ENCODE measurements around the gene DDX4. TPM values are rescaled to one million over a fixed set of nuclear protein-coding genes. Genes with fewer than 3 reads are reported as not detected.
"Not testable (repeated sequence)": the region's sequence is repeated elsewhere in the genome, so short reads cannot be mapped to it uniquely, and the experiment has no call there.

Gene DDX4
- total RNA-seq, 1 experiment from 2014 or later: not detected

DNA sequence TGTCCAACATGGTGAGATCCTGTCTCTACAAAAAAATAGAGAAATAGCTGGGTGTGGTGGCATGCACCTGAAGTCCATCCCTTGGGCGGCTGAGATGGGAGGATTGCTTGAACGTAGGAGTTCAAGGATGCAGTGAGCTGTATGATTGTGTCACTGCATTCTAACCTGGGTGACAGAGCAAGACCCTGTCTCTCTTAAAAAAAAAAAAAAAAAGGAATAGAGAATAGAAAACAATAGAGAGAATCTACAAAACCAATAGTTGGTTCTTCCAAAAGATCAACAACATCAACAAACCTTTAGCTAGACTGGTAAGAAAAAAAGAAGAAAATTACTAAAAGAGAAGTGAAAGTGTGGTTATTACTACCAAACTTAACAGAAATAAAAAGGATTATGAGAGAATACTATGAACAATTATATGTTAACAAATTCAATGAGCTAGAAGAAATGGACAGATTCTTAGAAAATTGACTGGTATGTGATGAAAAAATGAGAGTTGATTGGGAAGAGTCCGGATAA, 17.6 kb upstream of the DDX4 start:
- DNase-seq (ENCODE audit: extremely low read depth, low read depth): no peak

DNA sequence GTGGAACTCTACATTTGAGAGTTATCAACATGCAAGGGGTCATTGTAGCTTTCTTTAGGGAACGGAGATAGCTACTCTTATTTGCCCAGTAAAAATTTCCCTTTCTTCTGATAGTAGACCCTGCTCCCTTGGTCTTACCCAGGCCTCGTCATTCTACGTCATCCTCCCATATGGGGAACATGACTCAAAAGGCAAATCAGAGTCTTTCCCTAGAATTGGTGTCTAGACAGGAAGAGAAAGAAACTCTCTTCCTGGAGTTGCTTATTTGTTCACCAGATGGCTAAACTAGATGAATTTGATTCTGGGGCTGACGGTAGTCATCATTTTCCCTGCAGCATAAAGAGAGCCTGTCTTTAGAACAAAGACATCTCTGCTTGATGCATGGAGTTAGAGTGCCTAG, 13.6 kb upstream of the DDX4 start:
- no peak for DNase-seq (ENCODE audit: extremely low read depth, low read depth)

- no peak for DNase-seq (ENCODE audit: extremely low read depth, low read depth)
These were observed 6.0 kb upstream of the DDX4 start for GRCh38 chr5:55731848-55732247.

- DNase-seq (ENCODE audit: extremely low read depth, low read depth): no peak
These were observed 5.3 kb upstream of the DDX4 start for GRCh38 chr5:55732585-55732984.

GRCh38 chr5:55734658-55735057, 3.2 kb upstream of the DDX4 start:
- DNase-seq (ENCODE audit: extremely low read depth, low read depth): no peak

- no peak for DNase-seq (ENCODE audit: extremely low read depth, low read depth)
These were observed 4.9 kb downstream of the DDX4 start for GRCh38 chr5:55742778-55743177.

DNA sequence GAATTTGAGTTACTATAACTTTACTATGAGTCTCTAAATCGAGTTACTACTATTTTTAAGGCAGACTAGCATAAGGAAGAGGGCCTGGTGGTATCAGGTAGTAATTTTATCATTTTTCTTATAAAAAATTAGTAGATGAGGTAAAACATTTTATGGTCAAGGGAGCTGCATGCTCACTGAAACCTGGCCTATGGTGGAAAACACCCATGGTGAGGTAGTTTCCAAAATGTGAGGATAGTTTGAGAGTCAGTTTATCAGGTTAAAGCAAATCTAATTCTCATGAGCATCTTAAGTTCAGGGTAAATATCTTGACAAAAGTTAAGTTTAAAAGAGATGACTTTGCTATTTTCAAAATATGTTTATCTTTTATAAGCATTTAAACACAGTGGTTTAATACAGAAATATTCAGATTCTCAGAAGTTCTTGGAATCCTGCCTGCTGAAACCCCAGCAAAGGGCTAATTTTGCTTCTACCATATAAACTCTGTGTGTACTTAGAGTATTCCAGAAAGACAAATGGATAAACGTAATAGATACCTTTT, 10.0 kb downstream of the DDX4 start:
- no peak for DNase-seq (ENCODE audit: extremely low read depth, low read depth)

GRCh38 chr5:55749387-55749786, 11.5 kb downstream of the DDX4 start:
- DNase-seq (ENCODE audit: extremely low read depth, low read depth): no peak

DNA sequence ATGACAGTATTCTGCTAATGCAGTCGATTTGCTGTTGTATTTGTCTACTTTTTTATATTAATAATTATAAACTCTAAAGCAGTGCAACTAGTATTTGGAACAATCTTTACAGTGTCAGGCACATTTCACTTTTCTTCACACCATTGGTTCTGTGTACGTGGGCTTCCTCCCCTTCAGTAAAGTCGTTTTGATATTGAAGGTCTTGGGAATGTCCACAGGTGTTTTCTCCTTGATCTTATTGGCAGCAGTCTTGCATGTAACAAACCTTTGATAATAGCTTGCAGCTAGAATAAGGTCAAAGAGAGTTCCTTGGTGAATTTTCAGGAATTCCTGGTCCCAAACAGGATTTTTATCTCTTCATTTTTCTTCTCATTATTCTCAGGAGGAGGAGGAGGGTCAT, 12.2 kb downstream of the DDX4 start:
- DNase-seq (ENCODE audit: extremely low read depth, low read depth): no peak

DNA sequence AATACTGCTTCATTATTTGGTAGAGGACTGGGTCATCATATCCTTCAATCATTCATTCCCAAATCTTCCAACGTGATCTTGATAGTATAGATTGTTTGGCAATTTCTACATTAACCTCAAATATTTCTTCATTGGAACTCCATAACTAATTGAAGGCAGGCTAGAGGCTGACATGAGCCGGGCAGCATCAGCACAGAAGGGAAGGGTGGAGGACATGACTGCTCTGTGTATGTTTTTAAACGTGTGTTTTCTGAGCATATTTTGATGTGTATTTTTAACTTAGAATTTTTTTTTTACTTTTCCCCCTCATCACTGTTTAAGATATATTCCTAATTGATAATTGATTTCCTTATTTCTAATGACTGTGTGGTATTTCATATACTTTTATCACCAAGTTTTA, 12.6 kb downstream of the DDX4 start:
- no peak for DNase-seq (ENCODE audit: extremely low read depth, low read depth)

DNA sequence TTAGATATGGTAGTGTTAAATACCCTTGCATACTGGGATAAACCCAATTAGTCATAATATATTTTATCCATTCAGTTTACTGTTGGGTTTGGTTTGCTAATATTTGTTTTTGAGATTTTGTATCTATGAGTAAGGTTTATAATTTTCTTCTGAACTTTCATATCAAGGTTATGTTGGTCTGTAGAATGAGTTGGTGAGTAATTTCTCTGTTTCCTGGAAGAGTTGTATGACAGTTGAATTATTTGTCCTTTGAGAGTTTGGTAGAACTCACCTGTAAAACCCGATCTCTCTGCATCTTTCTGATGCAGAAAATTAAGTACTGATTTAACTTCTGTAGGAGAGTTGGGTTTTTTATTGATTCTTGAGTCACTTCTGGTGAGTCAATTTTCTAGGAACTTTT, 20.4 kb downstream of the DDX4 start:
- DNase-seq (ENCODE audit: extremely low read depth, low read depth): no peak

DNA sequence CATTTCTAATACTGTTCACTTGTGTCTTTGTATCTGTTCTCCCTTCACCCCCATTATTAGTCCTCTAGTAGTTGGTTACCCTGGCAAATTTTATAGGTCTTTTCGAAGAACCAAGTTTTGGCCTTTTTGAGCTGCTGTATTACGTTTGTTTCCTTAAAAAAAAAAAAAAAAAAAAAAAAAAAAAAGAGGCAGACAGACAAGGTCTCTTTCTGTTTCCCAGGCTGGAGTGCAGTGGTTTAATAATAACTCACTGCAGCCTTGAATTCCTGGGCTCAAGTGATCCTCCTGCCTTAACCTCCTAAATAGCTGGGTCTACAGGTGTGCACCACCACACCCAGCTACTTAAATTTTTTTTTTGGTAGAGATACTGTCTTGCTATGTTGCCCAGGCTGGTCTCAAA, 20.9 kb downstream of the DDX4 start:
- no peak for DNase-seq (ENCODE audit: extremely low read depth, low read depth)

GRCh38 chr5:55761721-55762120, 23.9 kb downstream of the DDX4 start:
- DNase-seq (ENCODE audit: extremely low read depth, low read depth): not testable (repeated sequence)

DNA sequence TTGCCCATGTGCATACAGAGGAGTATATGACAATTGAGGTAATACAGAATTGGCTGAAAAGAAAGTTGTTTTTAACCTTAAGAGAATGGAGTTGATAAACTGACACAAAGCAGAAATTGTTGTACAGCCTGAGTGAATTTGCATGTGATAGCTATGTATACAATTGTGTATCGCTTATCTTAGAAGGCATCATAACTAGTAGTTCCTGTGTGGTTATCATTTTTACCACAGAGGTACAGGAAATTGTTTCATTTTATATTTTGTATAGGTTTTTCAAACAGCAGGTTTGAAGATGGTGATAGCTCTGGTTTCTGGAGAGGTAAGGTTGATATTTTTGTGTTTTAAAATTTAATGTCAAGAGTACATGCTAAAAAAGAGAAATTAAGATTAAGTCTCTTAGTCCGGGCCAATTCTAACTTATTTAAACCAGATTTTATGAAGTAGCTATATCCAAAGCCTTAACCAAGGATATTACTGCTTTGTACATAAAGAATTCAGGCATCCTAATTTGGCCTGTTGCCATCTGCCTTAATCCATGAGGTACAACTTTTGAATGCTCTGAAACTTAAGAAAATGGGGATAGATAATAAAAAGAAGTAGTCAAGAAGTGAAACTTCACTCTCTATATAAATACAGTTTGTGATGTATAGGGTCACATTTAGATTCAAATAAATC, 26.0 kb downstream of the DDX4 start:
- no peak for DNase-seq (ENCODE audit: extremely low read depth, low read depth)

DNA sequence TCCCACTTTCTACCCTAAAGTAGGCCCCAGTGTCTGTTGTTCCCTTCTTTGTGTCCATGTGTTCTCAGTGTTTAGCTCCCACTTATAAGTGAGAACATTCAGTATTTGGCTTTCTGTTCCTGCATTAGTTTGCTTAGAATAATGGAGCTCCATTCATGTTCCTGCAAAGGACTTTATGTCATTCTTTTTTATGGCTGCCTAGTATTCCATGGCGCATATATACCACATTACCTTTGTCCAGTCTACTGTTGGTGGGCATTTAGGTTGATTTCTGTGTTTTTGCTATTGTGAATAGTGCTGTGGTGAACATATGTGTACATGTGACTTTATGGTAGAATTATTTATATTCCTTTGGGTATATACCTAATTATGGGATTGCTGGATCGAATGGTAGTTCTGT, 30.4 kb downstream of the DDX4 start:
- no peak for DNase-seq (ENCODE audit: extremely low read depth, low read depth)

DNA sequence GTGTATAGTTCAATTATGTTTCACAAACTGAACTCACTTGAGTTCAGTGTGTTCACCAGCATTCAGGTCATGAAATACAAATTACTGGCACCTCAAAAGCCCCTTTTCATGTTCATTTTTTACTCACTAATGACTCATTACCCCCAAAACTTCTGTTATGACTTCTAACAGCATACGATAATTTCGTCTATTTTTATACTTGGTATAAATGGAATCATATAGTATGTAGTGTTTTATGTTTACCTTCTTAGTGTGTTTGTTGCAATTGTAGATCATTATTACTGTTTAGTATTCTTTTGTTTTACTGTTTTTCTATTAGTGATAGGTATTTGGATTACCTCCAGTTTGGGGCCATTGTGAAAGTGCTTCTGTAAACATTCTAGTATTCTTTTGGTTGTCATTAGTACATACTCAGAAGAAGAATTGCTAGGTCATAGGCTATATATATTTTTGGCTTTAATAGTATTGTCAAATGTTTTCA, 33.4 kb downstream of the DDX4 start:
- no peak for DNase-seq (ENCODE audit: extremely low read depth, low read depth)

GRCh38 chr5:55773057-55773456, 35.2 kb downstream of the DDX4 start:
- DNase-seq (ENCODE audit: extremely low read depth, low read depth): no peak

DNA sequence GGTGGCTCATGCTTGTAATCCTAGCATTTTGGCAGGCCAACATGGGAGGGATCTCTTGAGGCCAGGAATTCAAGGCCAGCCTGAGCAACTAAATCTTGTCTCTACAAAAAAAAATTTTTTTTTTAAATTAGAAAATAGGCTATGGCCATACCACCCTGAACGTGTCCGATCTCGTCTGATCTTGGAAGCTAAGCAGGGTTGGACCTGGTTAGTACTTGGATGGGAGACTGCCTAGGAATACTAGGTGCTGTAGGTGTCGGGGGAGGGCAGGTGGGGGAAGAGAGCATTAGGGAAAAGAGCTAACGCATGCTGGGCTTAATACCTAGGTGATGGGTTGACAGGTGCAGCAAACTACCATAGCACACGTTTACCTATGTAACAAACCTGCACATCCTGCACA, 39.5 kb downstream of the DDX4 start:
- DNase-seq (ENCODE audit: extremely low read depth, low read depth): no peak

DNA sequence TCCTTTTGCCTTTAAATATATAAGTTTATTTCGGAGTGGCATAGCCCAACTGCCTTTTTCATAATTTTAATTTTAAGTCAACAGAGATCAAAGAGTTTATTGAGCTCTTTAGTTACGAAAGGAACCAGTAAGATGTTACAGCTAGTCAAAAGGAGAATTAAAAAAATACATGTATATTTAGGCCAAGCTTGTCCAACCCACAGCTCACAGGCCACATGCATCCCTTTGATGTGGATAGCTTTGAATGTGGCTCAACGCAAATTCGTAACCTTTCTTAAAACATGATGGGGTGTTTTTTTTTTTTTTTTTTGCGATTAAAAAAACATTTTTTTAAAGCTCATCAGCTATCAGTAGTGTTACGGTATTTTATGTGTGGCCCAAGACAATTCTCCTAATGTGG, 63.1 kb downstream of the DDX4 start:
- no peak for DNase-seq (ENCODE audit: extremely low read depth, low read depth)

DNA sequence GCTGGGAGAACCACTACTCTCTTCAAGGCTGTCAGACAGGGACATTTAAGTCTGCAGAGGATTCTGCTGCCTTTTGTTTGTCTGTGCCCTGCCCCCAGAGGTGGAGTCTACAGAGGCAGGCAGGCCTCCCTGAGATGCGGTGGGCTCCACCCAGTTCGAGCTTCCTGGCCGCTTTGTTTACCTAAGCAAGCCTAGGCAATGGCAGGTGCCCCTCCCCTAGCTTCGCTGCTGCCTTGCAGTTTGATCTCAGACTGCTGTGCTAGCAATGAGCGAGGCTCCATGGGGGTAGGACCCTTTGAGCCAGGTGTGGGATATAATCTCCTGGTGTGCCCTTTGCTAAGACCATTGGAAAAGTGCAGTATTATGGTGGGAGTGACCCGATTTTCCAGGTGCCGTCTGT, 71.0 kb downstream of the DDX4 start:
- not testable (repeated sequence) for DNase-seq (ENCODE audit: extremely low read depth, low read depth)

DNA sequence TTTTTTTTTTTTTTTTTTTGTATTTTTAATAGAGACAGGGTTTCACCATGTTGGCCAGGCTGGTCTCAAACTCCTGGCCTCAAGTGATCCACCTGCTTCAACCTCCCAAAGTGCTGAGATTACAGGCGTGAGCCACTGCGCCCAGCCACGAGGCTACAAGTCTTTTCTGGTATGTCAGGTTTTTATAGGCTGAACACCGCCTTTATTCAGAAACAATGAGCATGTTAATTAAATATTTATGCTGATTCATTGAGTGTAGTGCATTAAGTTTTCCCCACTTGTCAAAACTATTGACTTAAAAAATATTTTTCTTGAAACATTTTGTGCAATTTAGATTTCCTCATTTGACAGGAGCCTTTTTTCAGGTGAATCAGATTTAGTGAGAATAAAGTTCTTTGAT, 78.1 kb downstream of the DDX4 start:
- not testable (repeated sequence) for DNase-seq (ENCODE audit: extremely low read depth, low read depth)

GRCh38 chr5:55816342-55816741, 78.5 kb downstream of the DDX4 start:
- no peak for DNase-seq (ENCODE audit: extremely low read depth, low read depth)

DNA sequence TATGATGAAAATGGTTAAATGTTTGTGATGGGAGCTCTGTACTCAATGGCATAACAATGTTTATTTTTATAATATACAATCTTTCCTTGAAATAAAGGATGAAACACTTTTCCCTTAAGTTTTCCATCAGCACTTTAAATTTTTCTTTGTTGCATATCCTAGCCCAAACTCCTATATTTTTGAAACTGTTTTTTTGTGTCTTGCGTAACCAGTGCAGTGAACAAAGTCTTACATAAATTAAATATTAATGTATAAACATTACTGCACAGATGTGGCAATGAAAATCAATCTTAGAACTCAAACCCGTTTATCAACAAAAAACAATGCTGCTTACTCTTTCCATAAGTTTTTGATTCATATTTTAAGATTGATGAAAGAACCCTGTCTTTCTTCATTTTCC, 79.2 kb downstream of the DDX4 start:
- no peak for DNase-seq (ENCODE audit: extremely low read depth, low read depth)
